Activated naive CD8-positive, alpha-beta T cell treated with anti-CD3 and anti-CD28 coated beads, Interleukin-2, amount 50 U/mL, for 24 hours (primary cell): Measurements from ENCODE around the gene CAPSL.

ENCODE experiments used
- ATAC-seq: fragments of 150-1000 bp; cut with Tn5 transposase; one replicate; pipeline ENCODE4 v1.10.0; 2021
- DNase-seq: peaks from one replicate; pipeline ENCODE4 v3.0.0; 2021
- H3K27ac Mint-ChIP-seq: one replicate; pipeline ENCODE4 v1.8.0; 2021; ENCODE audit warnings: mild to moderate bottlenecking, mixed read lengths
- H3K27me3 Mint-ChIP-seq: one replicate; pipeline ENCODE4 v1.8.0; 2021; ENCODE audit warnings: mixed read lengths
- H3K36me3 Mint-ChIP-seq: one replicate; pipeline ENCODE4 v1.8.0; 2021; ENCODE audit warnings: low read depth, mixed read lengths
- H3K4me1 Mint-ChIP-seq: one replicate; pipeline ENCODE4 v1.8.0; 2021; ENCODE audit warnings: mixed read lengths
- H3K4me3 Mint-ChIP-seq: one replicate; pipeline ENCODE4 v1.8.0; 2021; ENCODE audit warnings: mild to moderate bottlenecking, moderate library complexity, mixed read lengths
- H3K9me3 Mint-ChIP-seq: one replicate; pipeline ENCODE4 v1.8.0; 2021; ENCODE audit warnings: mixed read lengths

The CAPSL gene

GRCh38 chr5:35924950-35925722 is 13.3 kb downstream of the CAPSL start:
- H3K4me3 Mint-ChIP-seq: peak overlapping the region; percentile 69
- H3K27me3 Mint-ChIP-seq: no peaks in the 10 kb centered on the region
- no peaks in the 10 kb centered on the region for H3K36me3 Mint-ChIP-seq
- H3K9me3 Mint-ChIP-seq: no peaks in the 10 kb centered on the region
- ATAC-seq: peak; percentile 86
- peaks cover 52% of the 10 kb centered on the region for H3K4me1 Mint-ChIP-seq
- peak; percentile 86 for DNase-seq
- H3K27ac Mint-ChIP-seq: peak overlapping the region; percentile 85

DNA sequence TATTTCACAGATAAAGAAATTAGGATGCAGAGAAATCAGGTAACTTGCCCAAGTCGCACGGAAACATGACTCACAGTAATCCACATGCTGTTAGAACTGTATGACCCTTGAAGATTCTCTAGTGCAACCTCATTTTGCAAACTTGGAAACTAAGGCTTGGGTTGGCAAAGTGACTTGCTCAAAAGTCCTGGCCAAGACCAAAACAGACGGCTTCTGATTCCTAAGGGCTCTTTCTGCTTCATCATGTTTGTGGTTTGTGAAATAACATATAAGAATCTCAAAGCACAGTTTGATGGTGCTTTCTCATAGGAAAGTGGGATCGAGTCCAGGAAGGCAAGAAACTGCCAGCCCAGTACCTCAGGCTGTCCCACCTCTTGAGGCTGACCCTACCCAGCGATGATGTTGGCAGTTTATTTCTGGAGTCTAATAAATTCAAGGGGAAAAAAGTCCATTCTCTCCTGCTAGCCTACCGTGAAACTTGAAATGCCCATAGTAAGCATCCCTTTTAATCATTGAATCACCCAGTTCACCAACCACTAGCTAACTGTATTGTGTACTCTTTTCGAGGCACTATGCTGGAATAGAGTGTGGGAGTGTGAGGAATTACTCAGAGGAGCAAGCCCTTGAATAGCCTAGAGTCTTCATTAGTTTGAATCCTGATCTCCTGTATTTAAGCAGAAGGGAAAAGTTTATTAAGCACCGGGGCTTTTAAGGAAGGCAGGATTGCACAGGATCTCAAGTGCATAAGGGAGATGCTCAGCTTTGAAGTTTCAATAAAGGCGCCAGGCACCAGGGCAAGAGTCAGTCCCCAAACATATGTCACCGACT is 14.1 kb downstream of the CAPSL start:
- Mint-ChIP-seq H3K4me3 (peak overlapping the region; percentile 69), H3K27ac (peak overlapping the region; percentile 85), H3K36me3 (peaks cover 5% of the 10 kb centered on the region), H3K9me3 (peaks cover 5% of the 10 kb centered on the region), H3K4me1 (peaks cover 59% of the 10 kb centered on the region), H3K27me3 (no peaks in the 10 kb centered on the region)
- ATAC-seq (peak; percentile 44), DNase-seq (no peak)

- Mint-ChIP-seq H3K9me3 (peaks cover 7% of the 10 kb centered on the region), H3K27ac (peak overlapping the region; percentile 15), H3K4me3 (no peak overlapping the region), H3K27me3 (no peaks in the 10 kb centered on the region), H3K4me1 (peaks cover 73% of the 10 kb centered on the region), H3K36me3 (peaks cover 6% of the 10 kb centered on the region)
- DNase-seq (no peak), ATAC-seq (no peak)
Measured at GRCh38 chr5:35922468-35922867, 16.0 kb downstream of the CAPSL start.

GRCh38 chr5:35921930-35922329 is 16.5 kb downstream of the CAPSL start:
- peaks cover 7% of the 10 kb centered on the region for H3K9me3 Mint-ChIP-seq
- no peak for ATAC-seq
- no peak overlapping the region for H3K27ac Mint-ChIP-seq
- H3K4me1 Mint-ChIP-seq: peaks cover 73% of the 10 kb centered on the region
- no peaks in the 10 kb centered on the region for H3K27me3 Mint-ChIP-seq
- peaks cover 8% of the 10 kb centered on the region for H3K36me3 Mint-ChIP-seq
- DNase-seq: no peak
- no peak overlapping the region for H3K4me3 Mint-ChIP-seq

GRCh38 chr5:35920890-35921289 is 17.5 kb downstream of the CAPSL start:
- Mint-ChIP-seq H3K9me3 (peaks cover 11% of the 10 kb centered on the region), H3K27ac (no peak overlapping the region), H3K27me3 (no peaks in the 10 kb centered on the region), H3K36me3 (peaks cover 12% of the 10 kb centered on the region), H3K4me1 (peaks cover 69% of the 10 kb centered on the region), H3K4me3 (no peak overlapping the region)
- ATAC-seq: no peak
- DNase-seq: peak; percentile 12

GRCh38 chr5:35919191-35919590 is 19.2 kb downstream of the CAPSL start:
- H3K4me3 Mint-ChIP-seq: no peak overlapping the region
- H3K9me3 Mint-ChIP-seq: peaks cover 23% of the 10 kb centered on the region
- no peaks in the 10 kb centered on the region for H3K27me3 Mint-ChIP-seq
- peak; percentile 83 for ATAC-seq
- peaks cover 13% of the 10 kb centered on the region for H3K36me3 Mint-ChIP-seq
- peak overlapping the region; percentile 55 for H3K27ac Mint-ChIP-seq
- peak; percentile 20 for DNase-seq
- peaks cover 55% of the 10 kb centered on the region for H3K4me1 Mint-ChIP-seq

GRCh38 chr5:35908814-35909213 is 29.6 kb downstream of the CAPSL start:
- H3K9me3 Mint-ChIP-seq: peaks cover 22% of the 10 kb centered on the region
- peaks cover 80% of the 10 kb centered on the region for H3K4me1 Mint-ChIP-seq
- ATAC-seq (peak; percentile 78), DNase-seq (no peak)
- peak overlapping the region; percentile 57 for H3K4me3 Mint-ChIP-seq
- H3K27ac Mint-ChIP-seq: peak overlapping the region; percentile 92
- no peaks in the 10 kb centered on the region for H3K27me3 Mint-ChIP-seq
- H3K36me3 Mint-ChIP-seq: peaks cover 8% of the 10 kb centered on the region

- Mint-ChIP-seq H3K9me3 (peaks cover 22% of the 10 kb centered on the region), H3K27ac (peak overlapping the region; percentile 92), H3K27me3 (no peaks in the 10 kb centered on the region), H3K36me3 (peaks cover 8% of the 10 kb centered on the region), H3K4me1 (peaks cover 80% of the 10 kb centered on the region), H3K4me3 (peak overlapping the region; percentile 57)
- ATAC-seq: peak; percentile 58
- no peak for DNase-seq
Measured at GRCh38 chr5:35908228-35908627, 30.2 kb downstream of the CAPSL start.

DNA sequence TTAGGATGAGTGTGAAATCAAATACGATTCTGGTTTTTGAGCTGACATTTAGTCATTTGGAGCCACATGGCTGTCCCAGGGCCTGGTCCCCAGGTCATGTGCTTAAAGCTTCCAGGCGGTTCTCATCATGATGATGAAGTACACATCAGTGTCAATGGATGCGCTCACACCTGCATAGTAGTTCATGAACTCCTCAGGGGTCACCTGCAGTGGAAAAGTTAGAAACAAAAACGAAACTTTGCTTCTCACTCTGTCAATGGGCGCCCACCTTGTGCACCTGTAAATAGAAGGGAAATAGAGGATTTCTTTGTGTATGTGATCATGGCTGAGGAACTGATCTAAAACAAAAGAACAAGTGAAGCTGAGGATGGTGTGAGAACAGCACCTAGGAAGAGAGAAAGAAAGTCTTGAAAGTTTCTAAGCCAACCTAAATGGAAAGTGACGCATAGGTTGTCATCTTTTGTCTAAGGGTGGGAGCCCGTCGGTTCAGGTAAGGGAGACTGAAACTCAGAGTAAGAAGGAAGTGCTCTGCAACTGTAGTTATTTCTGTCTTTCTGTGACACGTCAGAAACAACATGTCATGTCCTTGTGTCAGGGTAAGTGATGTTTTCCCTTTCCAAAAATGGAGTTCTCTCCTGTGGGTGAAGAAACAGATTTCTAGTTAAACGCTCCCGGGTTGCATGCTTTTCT is 33.8 kb downstream of the CAPSL start:
- Mint-ChIP-seq H3K4me3 (peak overlapping the region; percentile 43), H3K27ac (peak overlapping the region; percentile 91), H3K9me3 (peaks cover 7% of the 10 kb centered on the region), H3K27me3 (no peaks in the 10 kb centered on the region), H3K36me3 (no peaks in the 10 kb centered on the region), H3K4me1 (peaks cover 98% of the 10 kb centered on the region)
- DNase-seq (no peak), ATAC-seq (peak; percentile 70)

DNA sequence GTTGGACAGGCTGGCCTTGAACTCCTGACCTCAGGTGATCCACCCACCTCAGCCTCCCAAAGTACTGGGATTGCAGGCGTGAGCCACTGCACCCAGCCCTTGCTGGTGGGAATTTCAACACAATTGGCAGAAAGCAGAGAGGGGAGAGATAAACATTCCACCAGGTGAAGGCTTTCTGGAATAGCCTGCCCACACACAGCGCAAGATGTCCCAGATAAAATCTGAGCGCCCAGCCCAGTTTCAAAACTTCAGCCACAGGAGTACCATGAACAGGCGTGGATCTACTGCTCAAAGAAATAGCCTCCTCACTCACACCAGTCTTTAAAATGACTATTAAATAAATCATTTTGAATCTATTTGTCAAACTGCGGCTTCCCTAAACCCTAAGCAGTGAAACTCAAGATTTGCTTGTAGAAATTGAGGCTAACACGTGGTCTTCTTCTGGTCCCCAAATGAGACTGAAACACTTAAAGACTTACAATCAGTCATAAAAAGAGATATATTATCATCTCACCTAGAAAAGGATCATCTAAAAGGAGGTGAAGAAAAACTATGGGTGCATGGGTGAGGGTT is 34.7 kb downstream of the CAPSL start:
- H3K36me3 Mint-ChIP-seq: no peaks in the 10 kb centered on the region
- peak overlapping the region; percentile 91 for H3K27ac Mint-ChIP-seq
- H3K4me1 Mint-ChIP-seq: peaks cover 98% of the 10 kb centered on the region
- peaks cover 7% of the 10 kb centered on the region for H3K9me3 Mint-ChIP-seq
- peak; percentile 7 for ATAC-seq
- H3K4me3 Mint-ChIP-seq: no peak overlapping the region
- no peak for DNase-seq
- no peaks in the 10 kb centered on the region for H3K27me3 Mint-ChIP-seq

DNA sequence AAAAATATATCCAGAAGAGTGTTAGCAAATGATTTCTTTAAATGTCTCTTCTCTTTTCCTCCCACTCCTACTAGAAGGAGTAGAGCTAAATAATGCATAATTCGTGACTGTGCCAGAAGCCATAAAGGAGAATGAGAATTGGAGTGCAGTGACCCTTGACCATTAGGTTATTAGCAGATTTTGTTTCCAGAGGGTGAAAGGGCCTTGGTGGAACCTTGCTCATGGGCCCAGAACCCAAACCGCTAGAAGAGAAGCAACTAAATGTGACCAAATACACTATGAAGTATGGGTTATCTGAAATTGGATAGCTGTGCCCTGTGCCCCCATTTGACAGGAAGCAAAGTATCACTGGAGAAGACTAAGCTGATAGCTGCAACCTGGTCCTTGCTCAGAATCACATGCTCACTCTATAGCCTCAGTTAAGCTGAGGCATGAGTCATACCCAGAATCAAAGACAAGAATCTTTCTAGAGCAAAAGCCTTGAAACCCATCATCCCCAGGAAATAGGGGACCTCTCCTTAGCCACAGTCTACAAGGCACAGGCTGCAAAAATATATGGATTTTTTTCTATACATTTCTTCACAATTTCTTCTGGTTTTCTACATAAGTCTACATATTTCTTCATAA is 36.3 kb downstream of the CAPSL start:
- H3K27me3 Mint-ChIP-seq: no peaks in the 10 kb centered on the region
- H3K4me1 Mint-ChIP-seq: peaks cover 84% of the 10 kb centered on the region
- H3K36me3 Mint-ChIP-seq: no peaks in the 10 kb centered on the region
- DNase-seq: no peak
- no peak overlapping the region for H3K4me3 Mint-ChIP-seq
- ATAC-seq: peak; percentile 62
- H3K9me3 Mint-ChIP-seq: peaks cover 7% of the 10 kb centered on the region
- peak overlapping the region; percentile 91 for H3K27ac Mint-ChIP-seq

GRCh38 chr5:35900972-35901695 is 37.3 kb downstream of the CAPSL start:
- Mint-ChIP-seq H3K4me1 (peaks cover 74% of the 10 kb centered on the region), H3K27me3 (no peaks in the 10 kb centered on the region), H3K36me3 (no peaks in the 10 kb centered on the region), H3K27ac (no peak overlapping the region), H3K4me3 (no peak overlapping the region), H3K9me3 (peaks cover 3% of the 10 kb centered on the region)
- no peak for DNase-seq
- no peak for ATAC-seq

DNA sequence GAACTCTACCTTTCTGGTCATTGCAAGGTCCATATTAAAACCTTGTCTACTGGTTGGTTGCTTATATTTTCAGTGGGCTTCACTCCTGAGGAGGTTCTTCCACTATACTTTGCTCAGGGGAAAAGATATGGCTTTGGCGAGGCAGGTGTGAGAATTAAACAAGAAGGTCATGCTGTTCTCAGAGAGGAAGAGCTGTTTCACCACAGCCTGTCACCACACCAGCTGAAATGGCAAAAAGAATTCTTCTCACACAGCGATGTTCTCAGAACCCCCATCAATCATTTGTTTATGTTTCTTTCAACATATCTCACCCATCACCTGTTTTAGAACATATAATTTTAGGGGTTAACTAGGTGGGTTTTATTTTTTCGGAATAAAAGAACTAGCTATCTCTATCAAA is 38.6 kb downstream of the CAPSL start:
- ATAC-seq (peak; percentile 25), DNase-seq (no peak)
- Mint-ChIP-seq H3K9me3 (no peaks in the 10 kb centered on the region), H3K27ac (peak overlapping the region; percentile 44), H3K27me3 (no peaks in the 10 kb centered on the region), H3K36me3 (no peaks in the 10 kb centered on the region), H3K4me1 (peaks cover 62% of the 10 kb centered on the region), H3K4me3 (peak overlapping the region; percentile 54)
